ENCODE data around the gene GADD45GIP1.
A peak's percentile ranks its signal among the peaks of the same experiment; 100 is the strongest.

DNA sequence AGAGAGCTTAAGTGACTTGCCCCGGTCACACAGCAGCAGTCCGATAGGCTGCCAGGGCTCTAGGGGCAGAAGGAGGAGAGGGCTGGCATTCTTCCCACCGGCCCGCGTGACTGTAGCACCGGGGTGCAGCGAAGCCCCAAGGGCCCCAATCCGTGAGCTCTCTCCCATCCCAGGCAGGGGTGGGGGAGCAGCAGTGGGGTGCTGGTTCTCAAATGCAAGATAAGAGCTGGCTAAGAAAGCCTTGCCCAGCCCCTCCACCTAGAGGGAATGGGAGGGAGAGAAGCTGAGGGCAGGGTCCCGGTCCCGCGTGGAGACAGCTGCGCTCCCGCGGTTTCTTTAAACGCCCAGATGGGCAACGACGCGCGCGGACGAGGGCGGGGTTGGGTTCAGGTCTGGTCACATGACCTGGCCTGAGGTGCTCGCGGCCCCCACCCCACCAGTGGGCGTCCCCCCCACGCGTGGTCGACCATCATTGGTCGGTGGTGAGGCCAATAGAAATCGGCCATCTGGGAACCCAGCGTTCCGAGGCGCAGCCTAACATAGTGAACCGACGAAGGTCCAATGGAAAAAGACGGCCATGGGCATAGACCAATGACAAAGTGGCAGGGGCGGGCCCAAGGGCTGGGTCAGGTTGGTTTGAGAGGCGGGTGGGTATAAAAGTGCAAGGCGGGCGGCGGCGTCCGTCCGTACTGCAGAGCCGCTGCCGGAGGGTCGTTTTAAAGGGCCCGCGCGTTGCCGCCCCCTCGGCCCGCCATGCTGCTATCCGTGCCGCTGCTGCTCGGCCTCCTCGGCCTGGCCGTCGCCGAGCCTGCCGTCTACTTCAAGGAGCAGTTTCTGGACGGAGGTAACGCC lies 18.9 kb downstream of the GADD45GIP1 start, which contains the start of gene CALR:
- TF ChIP-seq, protein P1, sequence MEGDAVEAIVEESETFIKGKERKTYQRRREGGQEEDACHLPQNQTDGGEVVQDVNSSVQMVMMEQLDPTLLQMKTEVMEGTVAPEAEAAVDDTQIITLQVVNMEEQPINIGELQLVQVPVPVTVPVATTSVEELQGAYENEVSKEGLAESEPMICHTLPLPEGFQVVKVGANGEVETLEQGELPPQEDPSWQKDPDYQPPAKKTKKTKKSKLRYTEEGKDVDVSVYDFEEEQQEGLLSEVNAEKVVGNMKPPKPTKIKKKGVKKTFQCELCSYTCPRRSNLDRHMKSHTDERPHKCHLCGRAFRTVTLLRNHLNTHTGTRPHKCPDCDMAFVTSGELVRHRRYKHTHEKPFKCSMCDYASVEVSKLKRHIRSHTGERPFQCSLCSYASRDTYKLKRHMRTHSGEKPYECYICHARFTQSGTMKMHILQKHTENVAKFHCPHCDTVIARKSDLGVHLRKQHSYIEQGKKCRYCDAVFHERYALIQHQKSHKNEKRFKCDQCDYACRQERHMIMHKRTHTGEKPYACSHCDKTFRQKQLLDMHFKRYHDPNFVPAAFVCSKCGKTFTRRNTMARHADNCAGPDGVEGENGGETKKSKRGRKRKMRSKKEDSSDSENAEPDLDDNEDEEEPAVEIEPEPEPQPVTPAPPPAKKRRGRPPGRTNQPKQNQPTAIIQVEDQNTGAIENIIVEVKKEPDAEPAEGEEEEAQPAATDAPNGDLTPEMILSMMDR (IDR thresholded peaks at IDR 0.05), result no peak
- TF ChIP-seq POLR2AphosphoS5 (IDR thresholded peaks at IDR 0.05) (peak; percentile 99 to 100 (median 99)), POLR2A (IDR thresholded peaks at IDR 0.05) (peak; percentile 100)
